Endothelial cell of umbilical vein (primary cell): ENCODE results near the gene FAM184B.

ENCODE experiments used
- CTCF ChIP-seq, 2 donors: IDR thresholded peaks; 1 replicate in 1 of 2; 2 replicates in 1 of 2; pipeline ENCODE4 v1.5.1; 2011; ENCODE audit warnings: low read length in 2 of 2, mild to moderate bottlenecking in 2 of 2, moderate library complexity in 2 of 2, control low read depth in 1 of 2, inconsistent platforms in 1 of 2, low read depth in 1 of 2; ENCODE audit not compliant: insufficient read depth in 1 of 2; ENCODE audit errors: extremely low read depth in 1 of 2
- EZH2 ChIP-seq: IDR thresholded peaks from 2 replicates; pipeline ENCODE4 v1.6.1; 2012; ENCODE audit warnings: borderline replicate concordance, low read depth, mild to moderate bottlenecking, moderate library complexity, low read length, inconsistent platforms; ENCODE audit not compliant: severe bottlenecking
- GATA2 ChIP-seq: IDR thresholded peaks from 2 replicates; pipeline ENCODE4 v1.7.0; 2011; ENCODE audit warnings: low read depth, mild to moderate bottlenecking, moderate library complexity, mixed read lengths, low read length; ENCODE audit not compliant: insufficient read length, insufficient read depth
- MAX ChIP-seq: IDR thresholded peaks from 2 replicates; pipeline ENCODE4 v1.6.1; 2011; ENCODE audit not compliant: insufficient read depth, insufficient read length
- POLR2A ChIP-seq: IDR thresholded peaks from 2 replicates; pipeline ENCODE4 v1.6.1; 2012; ENCODE audit warnings: low read depth, mild to moderate bottlenecking, control low read depth, low read length

- TF ChIP-seq GATA2 (no peak), CTCF (IDR thresholded peaks at IDR 0.05; ENCODE audit: extremely low read depth in 1 of 2, insufficient read depth in 1 of 2, low read depth in 1 of 2, low read length in 2 of 2) (no peak), MAX (no peak), EZH2 (no peak), POLR2A (no peak)
Measured at GRCh38 chr4:17763931-17764330, 17.5 kb downstream of the FAM184B start.
